ENCODE measurements around the gene COQ10A. TPM values are rescaled to one million over a fixed set of nuclear protein-coding genes. Genes with fewer than 3 reads are reported as not detected.
A peak's percentile ranks its signal among the peaks of the same experiment; 100 is the strongest.

Gene COQ10A
- total and polyA plus RNA-seq, 2 of the 13 experiments (the other 11 are each of a cell fraction or from before 2014, with no cell fraction given), result 21.0 to 37.3 TPM

DNA sequence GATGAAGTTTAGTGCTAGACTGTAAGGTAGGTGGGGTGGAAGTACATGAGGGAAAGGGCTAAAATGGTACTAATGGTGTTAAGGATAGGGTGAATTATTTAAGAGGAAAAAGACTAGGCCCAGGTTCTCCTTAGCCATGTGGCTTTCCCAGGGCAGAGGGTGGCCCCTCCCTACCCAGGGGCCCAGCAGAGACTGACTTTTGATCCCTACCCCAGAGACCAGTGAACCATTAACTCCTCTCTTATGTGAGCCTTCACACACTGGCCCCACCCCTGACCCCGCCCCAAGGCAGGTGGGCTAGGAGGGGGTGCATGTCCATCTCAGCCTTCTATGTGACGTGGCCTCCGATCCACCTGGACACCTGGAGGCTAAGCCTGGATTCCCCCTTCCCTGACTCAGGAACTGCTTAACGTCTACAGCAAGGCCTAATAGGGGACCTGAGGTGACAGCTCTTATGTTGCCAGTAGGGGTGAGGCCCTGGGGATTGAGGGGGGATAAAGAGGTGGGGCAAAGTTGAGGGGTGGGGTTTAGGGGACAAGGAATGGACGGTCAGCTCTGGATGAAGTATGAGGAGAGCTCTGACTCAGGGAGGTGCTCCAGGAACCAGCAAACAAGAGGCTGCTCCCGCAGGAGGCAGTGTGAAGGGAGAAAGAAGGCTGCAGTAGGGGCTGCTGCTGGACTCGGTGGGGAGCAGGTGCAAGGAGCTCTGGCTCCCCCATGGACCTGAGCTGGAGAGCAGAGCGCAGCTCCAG lies 36.1 kb upstream of the COQ10A start (continued):
- TF ChIP-seq, protein P1, sequence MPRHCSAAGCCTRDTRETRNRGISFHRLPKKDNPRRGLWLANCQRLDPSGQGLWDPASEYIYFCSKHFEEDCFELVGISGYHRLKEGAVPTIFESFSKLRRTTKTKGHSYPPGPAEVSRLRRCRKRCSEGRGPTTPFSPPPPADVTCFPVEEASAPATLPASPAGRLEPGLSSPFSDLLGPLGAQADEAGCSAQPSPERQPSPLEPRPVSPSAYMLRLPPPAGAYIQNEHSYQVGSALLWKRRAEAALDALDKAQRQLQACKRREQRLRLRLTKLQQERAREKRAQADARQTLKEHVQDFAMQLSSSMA (CRISPR knock-in tag; IDR thresholded peaks at IDR 0.05), result no peak
- TF ChIP-seq SMYD3 (CRISPR knock-in tag; IDR thresholded peaks at IDR 0.05) (no peak), ZNF605 (CRISPR knock-in tag; IDR thresholded peaks at IDR 0.05) (no peak), ZFAT (CRISPR knock-in tag; conservative IDR thresholded peaks at IDR 0.05) (no peak), DMAP1 (CRISPR knock-in tag; IDR thresholded peaks at IDR 0.05) (peak; percentile 94), RFX3 (CRISPR knock-in tag; IDR thresholded peaks at IDR 0.05) (no peak), RNF2 (conservative IDR thresholded peaks at IDR 0.05; ENCODE audit: low read depth) (no peak), ZC3H4 (CRISPR knock-in tag; IDR thresholded peaks at IDR 0.05; ENCODE audit: borderline replicate concordance) (no peak), NR2F1 (CRISPR knock-in tag; IDR thresholded peaks at IDR 0.05) (peak in 1 of 2 experiments; percentile 13; a peak in 1 of 4 replicates), RAD51 (IDR thresholded peaks at IDR 0.05; ENCODE audit: borderline replicate concordance) (no peak), ZNF331 (CRISPR knock-in tag; IDR thresholded peaks at IDR 0.05) (peak; percentile 24; the same call in 1 of the 2 replicates), ZNF562 (CRISPR knock-in tag; IDR thresholded peaks at IDR 0.05; ENCODE audit: borderline replicate concordance) (no peak), SKI (IDR thresholded peaks at IDR 0.05; ENCODE audit: partially characterized antibody) (no peak), ZBTB1 (CRISPR knock-in tag; IDR thresholded peaks at IDR 0.05; ENCODE audit: borderline replicate concordance) (no peak), ONECUT2 (CRISPR knock-in tag; IDR thresholded peaks at IDR 0.05) (no peak), RXRB (CRISPR knock-in tag; IDR thresholded peaks at IDR 0.05; ENCODE audit: borderline replicate concordance) (peak; percentile 41; the same call in 1 of the 2 replicates)
- TF ChIP-seq, protein P2, sequence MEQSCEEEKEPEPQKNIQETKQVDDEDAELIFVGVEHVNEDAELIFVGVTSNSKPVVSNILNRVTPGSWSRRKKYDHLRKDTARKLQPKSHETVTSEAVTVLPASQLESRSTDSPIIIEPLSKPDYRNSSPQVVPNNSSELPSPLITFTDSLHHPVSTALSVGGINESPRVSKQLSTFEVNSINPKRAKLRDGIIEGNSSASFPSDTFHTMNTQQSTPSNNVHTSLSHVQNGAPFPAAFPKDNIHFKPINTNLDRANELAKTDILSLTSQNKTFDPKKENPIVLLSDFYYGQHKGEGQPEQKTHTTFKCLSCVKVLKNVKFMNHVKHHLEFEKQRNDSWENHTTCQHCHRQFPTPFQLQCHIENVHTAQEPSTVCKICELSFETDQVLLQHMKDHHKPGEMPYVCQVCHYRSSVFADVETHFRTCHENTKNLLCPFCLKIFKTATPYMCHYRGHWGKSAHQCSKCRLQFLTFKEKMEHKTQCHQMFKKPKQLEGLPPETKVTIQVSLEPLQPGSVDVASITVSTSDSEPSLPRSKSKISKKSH (CRISPR knock-in tag; IDR thresholded peaks at IDR 0.05; ENCODE audit: borderline replicate concordance), result no peak
- TF ChIP-seq, protein P3, sequence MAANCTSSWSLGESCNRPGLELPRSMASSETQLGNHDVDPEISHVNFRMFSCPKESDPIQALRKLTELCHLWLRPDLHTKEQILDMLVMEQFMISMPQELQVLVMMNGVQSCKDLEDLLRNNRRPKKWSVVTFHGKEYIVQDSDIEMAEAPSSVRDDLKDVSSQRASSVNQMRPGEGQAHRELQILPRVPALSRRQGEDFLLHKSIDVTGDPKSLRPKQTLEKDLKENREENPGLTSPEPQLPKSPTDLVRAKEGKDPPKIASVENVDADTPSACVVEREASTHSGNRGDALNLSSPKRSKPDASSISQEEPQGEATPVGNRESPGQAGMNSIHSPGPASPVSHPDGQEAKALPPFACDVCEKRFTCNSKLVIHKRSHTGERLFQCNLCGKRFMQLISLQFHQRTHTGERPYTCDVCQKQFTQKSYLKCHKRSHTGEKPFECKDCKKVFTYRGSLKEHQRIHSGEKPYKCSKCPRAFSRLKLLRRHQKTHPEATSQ (CRISPR knock-in tag; IDR thresholded peaks at IDR 0.05; ENCODE audit: borderline replicate concordance), result no peak
- TF ChIP-seq, protein P4, sequence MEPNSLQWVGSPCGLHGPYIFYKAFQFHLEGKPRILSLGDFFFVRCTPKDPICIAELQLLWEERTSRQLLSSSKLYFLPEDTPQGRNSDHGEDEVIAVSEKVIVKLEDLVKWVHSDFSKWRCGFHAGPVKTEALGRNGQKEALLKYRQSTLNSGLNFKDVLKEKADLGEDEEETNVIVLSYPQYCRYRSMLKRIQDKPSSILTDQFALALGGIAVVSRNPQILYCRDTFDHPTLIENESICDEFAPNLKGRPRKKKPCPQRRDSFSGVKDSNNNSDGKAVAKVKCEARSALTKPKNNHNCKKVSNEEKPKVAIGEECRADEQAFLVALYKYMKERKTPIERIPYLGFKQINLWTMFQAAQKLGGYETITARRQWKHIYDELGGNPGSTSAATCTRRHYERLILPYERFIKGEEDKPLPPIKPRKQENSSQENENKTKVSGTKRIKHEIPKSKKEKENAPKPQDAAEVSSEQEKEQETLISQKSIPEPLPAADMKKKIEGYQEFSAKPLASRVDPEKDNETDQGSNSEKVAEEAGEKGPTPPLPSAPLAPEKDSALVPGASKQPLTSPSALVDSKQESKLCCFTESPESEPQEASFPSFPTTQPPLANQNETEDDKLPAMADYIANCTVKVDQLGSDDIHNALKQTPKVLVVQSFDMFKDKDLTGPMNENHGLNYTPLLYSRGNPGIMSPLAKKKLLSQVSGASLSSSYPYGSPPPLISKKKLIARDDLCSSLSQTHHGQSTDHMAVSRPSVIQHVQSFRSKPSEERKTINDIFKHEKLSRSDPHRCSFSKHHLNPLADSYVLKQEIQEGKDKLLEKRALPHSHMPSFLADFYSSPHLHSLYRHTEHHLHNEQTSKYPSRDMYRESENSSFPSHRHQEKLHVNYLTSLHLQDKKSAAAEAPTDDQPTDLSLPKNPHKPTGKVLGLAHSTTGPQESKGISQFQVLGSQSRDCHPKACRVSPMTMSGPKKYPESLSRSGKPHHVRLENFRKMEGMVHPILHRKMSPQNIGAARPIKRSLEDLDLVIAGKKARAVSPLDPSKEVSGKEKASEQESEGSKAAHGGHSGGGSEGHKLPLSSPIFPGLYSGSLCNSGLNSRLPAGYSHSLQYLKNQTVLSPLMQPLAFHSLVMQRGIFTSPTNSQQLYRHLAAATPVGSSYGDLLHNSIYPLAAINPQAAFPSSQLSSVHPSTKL (CRISPR knock-in tag; IDR thresholded peaks at IDR 0.05), result no peak; the same call in 1 of the 2 replicates
- TF ChIP-seq, protein P5, sequence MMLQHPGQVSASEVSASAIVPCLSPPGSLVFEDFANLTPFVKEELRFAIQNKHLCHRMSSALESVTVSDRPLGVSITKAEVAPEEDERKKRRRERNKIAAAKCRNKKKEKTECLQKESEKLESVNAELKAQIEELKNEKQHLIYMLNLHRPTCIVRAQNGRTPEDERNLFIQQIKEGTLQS (CRISPR knock-in tag; IDR thresholded peaks at IDR 0.05), result no peak
- TF ChIP-seq, protein P6, sequence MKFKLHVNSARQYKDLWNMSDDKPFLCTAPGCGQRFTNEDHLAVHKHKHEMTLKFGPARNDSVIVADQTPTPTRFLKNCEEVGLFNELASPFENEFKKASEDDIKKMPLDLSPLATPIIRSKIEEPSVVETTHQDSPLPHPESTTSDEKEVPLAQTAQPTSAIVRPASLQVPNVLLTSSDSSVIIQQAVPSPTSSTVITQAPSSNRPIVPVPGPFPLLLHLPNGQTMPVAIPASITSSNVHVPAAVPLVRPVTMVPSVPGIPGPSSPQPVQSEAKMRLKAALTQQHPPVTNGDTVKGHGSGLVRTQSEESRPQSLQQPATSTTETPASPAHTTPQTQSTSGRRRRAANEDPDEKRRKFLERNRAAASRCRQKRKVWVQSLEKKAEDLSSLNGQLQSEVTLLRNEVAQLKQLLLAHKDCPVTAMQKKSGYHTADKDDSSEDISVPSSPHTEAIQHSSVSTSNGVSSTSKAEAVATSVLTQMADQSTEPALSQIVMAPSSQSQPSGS (CRISPR knock-in tag; IDR thresholded peaks at IDR 0.05), result peak; percentile 4; the same call in 1 of the 2 replicates

All from HepG2 (cell line).